H1 (cell line): ENCODE data around the gene CMC1. TPM values are rescaled to one million over a fixed set of nuclear protein-coding genes. Genes with fewer than 3 reads are reported as not detected.

Source experiments
- CBX5 ChIP-seq: fragments of 300-800, 300-1000 bp; sonication (generic); IDR thresholded peaks from 2 replicates; pipeline ENCODE4 v1.7.1; 2016; ENCODE audit warnings: antibody characterized with exemption, low read length, low read depth
- CHD7 ChIP-seq: fragments of 300-600 bp; sonication (generic); IDR thresholded peaks from 2 replicates; pipeline ENCODE4 v1.7.1; 2012; ENCODE audit warnings: low read length, moderate library complexity, mild to moderate bottlenecking, inconsistent platforms; ENCODE audit not compliant: insufficient replicate concordance
- RFX5 ChIP-seq: IDR thresholded peaks from 2 replicates; pipeline ENCODE4 v1.6.1; 2011; ENCODE audit warnings: low read depth, low read length, improper control_type of control experiment, borderline replicate concordance
- SP1 ChIP-seq: IDR thresholded peaks from 2 replicates; pipeline ENCODE4 v1.6.1; 2011; ENCODE audit warnings: low read depth, low read length
- polyA plus RNA-seq, 7 experiments: library from polyadenylated mRNA; depleted of rRNA in 3 of 7; stranded (reverse) in 5 of 7; unstranded in 2 of 7; fragments of >200 nt in 5 of 7; fragments of 200-250 nt in 2 of 7; gene quantifications; 1 replicate in 5 of 7; 2 replicates in 1 of 7; 4 replicates in 1 of 7; pipeline versions ENCODE4 v1.2.1 to v1.2.3, GENCODE V29; 2011 to 2013; ENCODE audit warnings: missing spikeins in 2 of 7, mixed read lengths in 2 of 7
- total RNA-seq: library from RNA; stranded (reverse); fragmentation: NEBNext Ultra II Directional; extraction: Animal tissue kit (Norgen Biotek cat#: 25700); gene quantifications from 2 replicates; pipeline ENCODE4 v1.2.1, GENCODE V29; 2021

The CMC1 gene
- total and polyA plus RNA-seq, 2 of the 8 experiments (the other 6 are each of a cell fraction or from before 2014, with no cell fraction given), result 11.4 to 19.4 TPM

- TF ChIP-seq CHD7 (no peak), CBX5 (no peak), SP1 (no peak), RFX5 (no peak)
Measured at GRCh38 chr3:28278918-28279317, 37.5 kb downstream of the CMC1 start (continued).
